Measurements from ENCODE around the gene KIAA1217.

Gene KIAA1217

DNA sequence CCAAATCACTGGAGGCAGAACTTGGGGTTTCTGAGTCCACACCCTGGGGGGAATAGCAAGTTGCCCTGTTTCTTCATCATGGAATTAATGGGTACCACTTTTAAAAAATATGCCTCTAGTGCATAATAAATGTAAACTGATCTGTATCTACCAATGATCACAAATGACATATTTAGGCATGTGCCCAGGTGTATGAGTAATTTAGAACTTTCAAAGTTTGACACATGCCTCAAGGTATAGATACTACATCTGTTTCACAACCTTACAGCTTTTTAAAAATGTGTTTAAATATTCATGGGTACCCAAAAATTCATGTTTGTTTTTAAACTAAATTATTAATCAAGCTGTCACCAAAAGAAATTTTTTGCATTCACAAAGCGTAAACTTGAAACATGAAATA lies 226.0 kb downstream of the KIAA1217 start:
- H3K4me1 ChIP-seq (ENCODE audit: control insufficient read depth in 1 of 2, insufficient read depth in 1 of 2, low read depth in 1 of 2, low read length in 1 of 2) = no peaks in the 10 kb centered on the region
- H3K9me3 ChIP-seq = no peaks in the 10 kb centered on the region
- H3K36me3 ChIP-seq = no peaks in the 10 kb centered on the region
- no peaks in the 10 kb centered on the region for H3K27me3 ChIP-seq
- no peak overlapping the region for H3K4me3 ChIP-seq (ENCODE audit: low read depth in 1 of 2, low read length in 1 of 2)
- TF ChIP-seq CTCF (IDR thresholded peaks at IDR 0.05) = no peak
- H3K27ac ChIP-seq = no peak overlapping the region

- H3K9me3 ChIP-seq = no peaks in the 10 kb centered on the region
- H3K27me3 ChIP-seq = no peaks in the 10 kb centered on the region
- H3K4me3 ChIP-seq (ENCODE audit: low read depth in 1 of 2, low read length in 1 of 2) = no peak overlapping the region
- H3K36me3 ChIP-seq = no peaks in the 10 kb centered on the region
- no peaks in the 10 kb centered on the region for H3K4me1 ChIP-seq (ENCODE audit: control insufficient read depth in 1 of 2, insufficient read depth in 1 of 2, low read depth in 1 of 2, low read length in 1 of 2)
- no peak overlapping the region for H3K27ac ChIP-seq
- no peak for TF ChIP-seq CTCF (IDR thresholded peaks at IDR 0.05)
These were observed 226.4 kb downstream of the KIAA1217 start for GRCh38 chr10:24435374-24435773.

DNA sequence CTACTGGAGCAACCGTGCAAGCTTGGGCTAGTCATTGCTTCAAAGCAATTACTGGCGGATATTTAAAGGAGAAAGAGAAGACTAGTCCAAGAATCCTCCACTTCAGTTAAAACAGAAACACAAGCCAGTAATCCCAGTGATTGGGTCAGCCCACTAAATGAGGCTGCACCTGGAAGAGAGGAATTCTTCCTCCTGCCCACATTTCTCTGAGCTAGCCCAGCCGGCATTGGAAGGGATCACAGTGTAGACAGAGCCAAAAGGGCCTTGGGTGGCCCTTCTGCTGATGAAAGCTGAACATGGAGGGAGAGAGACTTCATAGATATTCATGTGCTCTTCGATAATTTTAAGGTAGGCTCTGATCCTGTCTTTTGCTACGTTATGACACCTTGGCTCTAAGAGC lies 228.4 kb downstream of the KIAA1217 start:
- Histone ChIP-seq H3K27me3 (no peaks in the 10 kb centered on the region), H3K4me3 (ENCODE audit: low read depth in 1 of 2, low read length in 1 of 2) (no peak overlapping the region), H3K36me3 (no peaks in the 10 kb centered on the region), H3K27ac (no peak overlapping the region), H3K4me1 (ENCODE audit: control insufficient read depth in 1 of 2, insufficient read depth in 1 of 2, low read depth in 1 of 2, low read length in 1 of 2) (no peaks in the 10 kb centered on the region), H3K9me3 (no peaks in the 10 kb centered on the region)
- TF ChIP-seq CTCF (IDR thresholded peaks at IDR 0.05) = no peak

GRCh38 chr10:24438800-24439199 lies 229.9 kb downstream of the KIAA1217 start:
- Histone ChIP-seq H3K4me3 (ENCODE audit: low read depth in 1 of 2, low read length in 1 of 2) (no peak overlapping the region), H3K27ac (no peak overlapping the region), H3K27me3 (no peaks in the 10 kb centered on the region), H3K36me3 (no peaks in the 10 kb centered on the region), H3K9me3 (no peaks in the 10 kb centered on the region), H3K4me1 (ENCODE audit: control insufficient read depth in 1 of 2, insufficient read depth in 1 of 2, low read depth in 1 of 2, low read length in 1 of 2) (no peaks in the 10 kb centered on the region)
- no peak for TF ChIP-seq CTCF (IDR thresholded peaks at IDR 0.05)

DNA sequence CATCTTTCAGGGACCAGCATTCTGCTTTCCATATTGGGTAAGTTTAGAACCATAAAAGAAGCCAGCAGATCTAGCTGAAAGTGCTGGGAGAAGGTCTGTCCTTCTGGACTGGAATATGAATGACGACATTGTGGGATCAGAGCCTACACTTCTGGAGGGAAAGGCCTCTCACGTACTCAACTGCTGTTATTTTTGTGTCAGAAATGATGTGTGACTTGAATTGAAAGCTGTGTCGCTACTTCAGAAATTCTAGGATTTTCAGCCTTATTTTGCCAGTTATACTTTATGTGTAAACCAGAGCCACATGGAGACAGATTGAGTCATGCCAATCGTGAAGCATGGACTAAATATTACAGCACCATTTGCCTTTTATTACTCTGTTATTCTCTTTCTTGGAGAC lies 231.0 kb downstream of the KIAA1217 start:
- H3K9me3 ChIP-seq = no peaks in the 10 kb centered on the region
- no peak for TF ChIP-seq CTCF (IDR thresholded peaks at IDR 0.05)
- H3K36me3 ChIP-seq = no peaks in the 10 kb centered on the region
- no peak overlapping the region for H3K4me3 ChIP-seq (ENCODE audit: low read depth in 1 of 2, low read length in 1 of 2)
- no peaks in the 10 kb centered on the region for H3K4me1 ChIP-seq (ENCODE audit: control insufficient read depth in 1 of 2, insufficient read depth in 1 of 2, low read depth in 1 of 2, low read length in 1 of 2)
- no peaks in the 10 kb centered on the region for H3K27me3 ChIP-seq
- no peak overlapping the region for H3K27ac ChIP-seq
